GM19099 (cell line): ENCODE results near the gene SOX1.

ENCODE experiments used
- POLR2A ChIP-seq: IDR thresholded peaks from 3 replicates; pipeline ENCODE4 v1.6.1; 2011; ENCODE audit warnings: low read depth; ENCODE audit not compliant: insufficient read length; ENCODE audit errors: extremely low read depth

SOX1 gene

DNA sequence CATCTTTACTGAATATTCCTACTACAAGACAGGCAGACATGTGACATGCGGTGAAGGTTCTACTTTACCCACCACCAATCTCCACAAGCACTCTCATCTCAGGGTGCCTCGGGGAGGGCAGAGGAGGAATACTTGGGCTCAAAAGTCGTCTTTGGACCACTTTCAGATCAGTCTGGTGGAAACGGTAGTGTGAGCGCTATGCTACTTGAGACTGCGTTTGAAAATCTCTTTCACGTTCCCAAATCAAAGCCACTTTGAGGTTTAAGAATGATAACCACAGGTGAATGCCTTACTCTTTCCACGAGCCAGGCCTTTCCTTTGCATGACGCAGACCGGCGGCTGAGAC, 1.5 kb upstream of the SOX1 start:
- TF ChIP-seq POLR2A = no peak

DNA sequence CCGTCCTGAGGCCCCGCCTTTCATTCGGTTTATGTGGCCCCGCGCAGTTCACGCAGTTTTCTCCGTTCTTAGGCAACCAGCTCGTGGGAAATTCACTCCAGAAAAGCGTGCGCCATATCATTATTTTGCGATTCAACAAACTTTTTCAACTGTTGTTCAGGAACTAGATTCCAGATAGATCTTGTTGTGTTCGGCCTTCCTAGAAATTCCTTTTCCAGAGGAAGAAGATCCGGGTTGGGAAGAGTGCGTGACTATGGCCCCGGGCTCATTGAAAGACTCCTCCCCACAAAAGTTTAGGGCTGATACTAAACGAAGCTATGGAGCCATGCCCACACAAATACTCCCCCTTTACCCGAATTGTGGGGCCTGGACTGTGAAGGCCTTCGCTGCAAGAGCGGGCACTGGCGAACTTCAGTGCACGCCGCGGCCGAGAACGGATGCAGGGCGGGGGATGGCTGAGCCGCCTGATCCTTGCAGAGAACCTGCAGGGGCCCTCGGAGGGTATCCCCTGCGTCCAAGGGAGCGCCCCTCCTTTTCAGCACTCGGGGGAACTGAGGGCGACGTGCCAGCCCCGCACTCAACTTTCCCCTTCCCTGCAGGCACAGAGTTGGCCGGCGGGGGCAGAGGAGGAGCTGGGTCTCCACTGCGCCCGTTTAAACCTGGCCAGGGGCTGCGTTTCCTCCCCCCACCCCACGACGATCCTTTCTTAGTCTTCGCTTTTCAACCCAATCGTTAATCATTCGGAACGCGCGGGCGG, 904 bp upstream of the SOX1 start:
- TF ChIP-seq POLR2A = no peak

DNA sequence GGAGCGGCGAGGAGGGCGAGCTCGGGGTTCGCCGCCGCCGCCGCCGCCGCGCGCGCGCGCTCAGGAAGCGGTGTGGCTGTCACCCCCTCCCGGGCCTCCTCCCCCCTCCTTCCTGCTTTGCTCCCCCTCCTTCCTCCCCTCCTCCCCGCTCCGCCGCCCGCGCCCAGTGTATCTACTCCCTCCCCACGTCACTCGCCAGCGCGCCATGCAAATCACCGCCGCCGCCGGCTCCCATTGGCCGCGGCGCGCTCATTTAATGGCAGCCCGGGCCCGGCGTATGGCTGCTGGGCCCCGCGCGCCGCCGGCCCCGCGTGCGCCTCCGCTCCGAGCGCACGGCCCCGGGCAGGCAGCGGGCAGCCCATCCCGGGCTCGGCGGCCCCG, 335 bp upstream of the SOX1 start:
- no peak for TF ChIP-seq POLR2A

GRCh38 chr13:112067871-112068539, 1.1 kb downstream of the SOX1 start:
- TF ChIP-seq POLR2A = no peak

- no peak for TF ChIP-seq POLR2A
Observed at GRCh38 chr13:112068540-112069060, 1.7 kb downstream of the SOX1 start.

- no peak for TF ChIP-seq POLR2A
Observed at GRCh38 chr13:112069061-112069844, 2.3 kb downstream of the SOX1 start.

DNA sequence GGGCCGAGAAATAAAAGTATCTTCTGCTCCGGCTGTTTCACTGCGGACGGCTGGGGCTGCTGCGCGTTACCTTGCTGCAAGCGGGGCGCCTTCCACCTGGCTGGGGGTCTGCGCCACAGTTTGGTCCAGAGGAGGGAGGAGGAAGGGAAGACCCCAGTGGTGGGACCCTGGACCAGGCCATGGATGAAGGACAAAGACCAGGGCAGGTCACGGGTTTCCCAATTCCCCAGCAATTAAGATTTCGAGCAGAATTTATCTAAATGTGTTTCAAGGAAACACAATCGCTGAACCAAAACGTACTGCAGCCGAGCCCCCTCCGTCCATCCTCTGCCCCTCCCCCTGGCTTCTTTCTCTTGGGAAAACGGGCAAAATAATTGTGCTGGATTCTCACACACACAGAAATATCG, 2.9 kb downstream of the SOX1 start:
- no peak for TF ChIP-seq POLR2A

- no peak for TF ChIP-seq POLR2A
Observed at GRCh38 chr13:112071102-112071722, 4.3 kb downstream of the SOX1 start.

GRCh38 chr13:112071723-112072533, 5.0 kb downstream of the SOX1 start:
- no peak for TF ChIP-seq POLR2A

DNA sequence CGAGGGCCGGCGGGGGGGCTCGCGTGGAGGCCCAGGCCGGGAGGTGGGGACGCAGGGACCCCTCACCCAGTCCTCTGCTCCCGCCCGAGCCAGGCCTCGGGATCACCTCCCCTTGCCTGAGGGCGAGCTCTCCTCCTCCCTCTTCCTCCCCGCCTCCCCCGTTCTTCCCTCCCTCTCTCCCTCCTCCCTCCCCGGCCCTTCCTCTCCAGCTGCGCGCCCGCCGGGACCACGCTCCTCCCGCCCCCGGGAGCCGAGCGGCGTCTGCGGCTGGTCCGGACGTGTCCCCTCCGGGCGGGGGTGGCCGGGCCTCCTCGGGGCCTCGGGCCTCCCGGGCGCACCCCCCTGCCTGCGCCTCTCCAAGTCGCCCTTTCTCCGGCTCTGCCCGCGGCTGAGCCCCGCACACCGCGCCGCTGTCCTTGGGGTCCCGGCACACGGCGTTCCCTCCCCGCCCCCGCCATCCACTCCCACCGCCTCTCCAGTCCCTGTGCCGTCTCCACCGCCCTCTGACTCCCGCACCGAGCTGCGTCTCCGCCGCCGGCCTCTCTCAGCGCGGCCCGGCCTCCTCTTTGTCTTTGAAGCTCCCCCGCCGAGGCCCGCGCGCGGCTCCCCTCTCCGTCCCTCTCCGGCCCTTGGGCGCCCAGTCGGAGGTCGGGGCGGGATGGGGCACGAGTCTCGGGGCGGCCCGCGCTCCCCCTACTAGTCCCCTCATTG, 5.7 kb downstream of the SOX1 start:
- TF ChIP-seq POLR2A = no peak

DNA sequence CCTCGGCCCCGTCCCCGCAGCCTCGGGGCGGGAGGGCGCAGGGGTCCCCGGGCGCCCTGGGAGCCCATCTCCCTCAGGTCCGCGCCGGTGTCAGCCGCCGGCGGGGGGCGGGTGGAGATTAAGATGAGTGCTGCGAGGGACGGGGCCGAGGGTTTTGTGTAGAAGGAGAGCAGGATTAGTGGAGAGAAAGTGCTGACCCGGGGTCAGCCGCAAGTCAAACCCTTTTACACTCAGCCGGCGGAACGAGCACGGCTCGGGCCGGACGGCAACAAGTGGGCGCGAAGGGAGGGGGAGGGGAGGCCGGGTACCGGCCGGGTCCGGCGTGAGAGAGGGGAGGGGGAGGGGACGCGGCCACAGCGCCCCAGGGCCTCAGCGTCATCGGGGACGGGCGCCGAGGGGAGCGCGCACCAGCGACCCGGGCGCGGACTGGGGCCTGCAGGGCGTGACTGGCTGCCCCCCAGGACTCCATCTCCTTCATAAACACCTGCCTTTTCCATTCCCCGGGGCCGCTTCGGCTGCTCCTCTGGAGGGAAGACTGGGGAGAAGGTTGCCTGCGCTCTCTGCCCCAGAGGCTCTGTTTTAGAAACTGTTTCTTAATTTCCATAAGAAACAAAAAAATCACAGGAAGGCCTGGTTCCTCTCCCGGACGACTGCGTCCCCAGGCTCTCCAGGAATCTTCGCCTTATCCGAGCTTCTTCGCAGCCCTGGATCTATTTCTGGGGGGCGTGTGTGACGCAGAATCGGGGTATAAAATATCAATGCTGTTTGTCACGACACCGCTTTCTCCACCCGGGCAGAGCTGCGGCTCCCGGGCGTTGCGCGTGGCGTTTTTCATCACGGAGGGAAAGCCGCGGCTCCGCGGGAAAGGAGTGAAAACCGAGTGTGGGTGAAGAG, 6.5 kb downstream of the SOX1 start:
- no peak for TF ChIP-seq POLR2A

DNA sequence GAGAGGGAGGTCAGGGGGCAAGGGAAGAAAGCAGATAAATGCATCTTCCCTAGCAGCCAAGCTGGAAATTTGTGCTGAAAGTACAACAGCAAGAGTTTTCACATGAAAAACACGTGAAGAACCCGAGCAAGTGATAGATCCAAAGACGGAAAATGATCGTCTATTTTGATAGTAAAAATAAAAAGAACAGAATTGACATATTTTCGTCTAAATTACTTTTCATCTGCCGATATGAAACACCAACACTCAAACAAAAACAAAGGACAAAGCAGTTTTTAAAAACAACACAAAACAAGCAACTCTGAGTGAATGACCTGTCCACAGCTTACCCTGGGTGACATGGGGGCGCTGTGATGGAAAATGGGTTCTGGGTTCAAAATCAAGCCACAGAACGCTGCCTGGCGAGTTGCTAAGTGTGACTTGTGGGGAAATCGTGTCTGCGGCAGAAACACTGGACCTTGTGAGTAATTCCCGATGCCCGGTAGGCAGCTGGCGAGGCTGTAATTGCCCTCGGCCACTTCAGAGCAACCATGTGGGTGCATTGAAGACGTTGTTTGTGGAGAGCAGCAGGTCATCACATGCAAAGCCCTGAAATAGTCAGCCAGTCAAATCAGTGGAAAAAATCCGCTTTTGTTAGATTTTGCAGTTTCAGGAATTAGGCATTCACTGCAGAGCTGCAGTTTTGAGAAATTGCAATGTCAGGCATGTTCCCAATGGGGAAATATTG, 7.4 kb downstream of the SOX1 start:
- TF ChIP-seq POLR2A = no peak
